ENCODE results near the gene RTEL1.
"Not testable (repeated sequence)": the region's sequence is repeated elsewhere in the genome, so short reads cannot be mapped to it uniquely, and the experiment has no call there.

Gene RTEL1

DNA sequence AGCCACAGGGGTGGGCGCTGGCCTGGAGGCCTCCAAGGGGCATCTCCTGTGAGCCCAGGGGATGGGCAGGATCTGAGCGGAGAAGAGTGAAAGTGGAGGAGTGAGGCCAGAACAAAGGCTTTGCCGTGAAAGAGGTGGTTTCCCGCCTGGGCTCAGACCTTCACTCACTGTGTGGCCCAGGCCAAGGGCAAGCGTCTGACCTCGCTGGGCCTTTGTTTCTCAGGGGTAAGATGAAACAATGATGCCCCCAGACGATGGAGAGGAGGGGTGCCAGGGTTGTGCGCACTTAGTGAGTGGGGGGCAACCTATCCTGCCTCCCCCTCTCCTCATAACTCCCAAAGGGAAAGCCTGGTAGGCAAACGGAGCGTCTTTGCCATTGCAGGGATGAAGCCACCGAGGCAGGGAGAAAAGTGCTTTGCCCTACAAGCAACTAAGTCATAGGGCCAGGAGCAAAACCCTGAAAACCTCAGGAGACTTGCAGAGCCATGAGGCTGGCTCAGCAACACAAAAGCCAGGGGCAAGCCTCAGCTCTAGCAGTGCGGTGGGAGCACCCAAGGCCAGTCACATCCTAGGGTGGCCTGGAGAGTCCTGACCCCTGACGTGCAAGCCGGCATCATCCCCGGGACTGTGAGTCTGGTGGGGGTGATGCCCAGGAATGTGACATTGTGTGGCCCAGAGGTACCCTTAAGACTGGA is 4.0 kb upstream of the RTEL1 start:
- peak overlapping the region; percentile 58 for H3K4me3 ChIP-seq (ENCODE audit: low read depth, low read length)
- no peak for DNase-seq (ENCODE audit: low read depth)
- TF ChIP-seq, protein P1, sequence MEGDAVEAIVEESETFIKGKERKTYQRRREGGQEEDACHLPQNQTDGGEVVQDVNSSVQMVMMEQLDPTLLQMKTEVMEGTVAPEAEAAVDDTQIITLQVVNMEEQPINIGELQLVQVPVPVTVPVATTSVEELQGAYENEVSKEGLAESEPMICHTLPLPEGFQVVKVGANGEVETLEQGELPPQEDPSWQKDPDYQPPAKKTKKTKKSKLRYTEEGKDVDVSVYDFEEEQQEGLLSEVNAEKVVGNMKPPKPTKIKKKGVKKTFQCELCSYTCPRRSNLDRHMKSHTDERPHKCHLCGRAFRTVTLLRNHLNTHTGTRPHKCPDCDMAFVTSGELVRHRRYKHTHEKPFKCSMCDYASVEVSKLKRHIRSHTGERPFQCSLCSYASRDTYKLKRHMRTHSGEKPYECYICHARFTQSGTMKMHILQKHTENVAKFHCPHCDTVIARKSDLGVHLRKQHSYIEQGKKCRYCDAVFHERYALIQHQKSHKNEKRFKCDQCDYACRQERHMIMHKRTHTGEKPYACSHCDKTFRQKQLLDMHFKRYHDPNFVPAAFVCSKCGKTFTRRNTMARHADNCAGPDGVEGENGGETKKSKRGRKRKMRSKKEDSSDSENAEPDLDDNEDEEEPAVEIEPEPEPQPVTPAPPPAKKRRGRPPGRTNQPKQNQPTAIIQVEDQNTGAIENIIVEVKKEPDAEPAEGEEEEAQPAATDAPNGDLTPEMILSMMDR (conservative IDR thresholded peaks at IDR 0.05; ENCODE audit: low read depth, low read length), result no peak

DNA sequence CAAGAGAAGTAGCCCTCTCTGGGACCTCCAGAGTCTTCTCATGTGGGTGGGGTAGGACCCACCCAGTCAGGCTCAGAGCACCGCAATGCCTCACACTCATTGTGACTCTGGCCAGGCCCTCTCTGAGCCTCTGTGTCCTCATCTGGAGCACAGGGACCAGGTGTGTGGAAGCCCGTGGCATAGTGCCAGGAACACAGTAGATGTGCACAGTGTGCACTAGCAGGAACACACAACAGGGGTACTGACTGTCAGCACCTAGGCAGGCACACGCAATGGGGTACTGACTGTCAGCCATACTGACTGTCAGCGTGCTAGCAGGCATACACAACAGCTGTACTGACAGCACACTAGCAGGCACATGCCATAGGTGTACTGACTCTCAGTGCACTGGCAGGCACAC is 2.9 kb upstream of the RTEL1 start:
- H3K4me3 ChIP-seq (ENCODE audit: low read depth, low read length), result no peak overlapping the region
- TF ChIP-seq, protein P1 (conservative IDR thresholded peaks at IDR 0.05; ENCODE audit: low read depth, low read length), result no peak
- no peak for DNase-seq (ENCODE audit: low read depth)

DNA sequence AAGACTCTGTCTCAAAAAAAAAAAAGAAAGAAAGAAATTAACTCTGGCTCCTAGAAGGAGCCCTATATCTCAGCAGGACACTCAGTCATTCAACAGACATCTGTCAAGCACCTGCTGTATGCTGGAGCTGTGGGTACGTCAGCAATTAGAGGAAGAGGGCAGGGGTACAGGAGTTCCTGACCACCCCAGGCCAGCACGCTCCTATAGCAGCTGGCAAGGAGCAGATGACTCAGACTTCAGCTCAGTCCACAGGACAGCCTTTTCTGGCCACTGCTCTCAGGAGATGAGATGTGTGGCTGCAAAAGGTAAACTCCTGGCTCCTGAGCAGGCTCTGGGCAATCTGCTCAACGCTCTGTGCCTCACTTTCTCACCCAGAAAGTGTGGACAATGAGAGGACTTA is 1.7 kb upstream of the RTEL1 start:
- DNase-seq (ENCODE audit: low read depth), result no peak
- H3K4me3 ChIP-seq (ENCODE audit: low read depth, low read length), result no peak overlapping the region
- TF ChIP-seq, protein P1 (conservative IDR thresholded peaks at IDR 0.05; ENCODE audit: low read depth, low read length), result no peak

DNA sequence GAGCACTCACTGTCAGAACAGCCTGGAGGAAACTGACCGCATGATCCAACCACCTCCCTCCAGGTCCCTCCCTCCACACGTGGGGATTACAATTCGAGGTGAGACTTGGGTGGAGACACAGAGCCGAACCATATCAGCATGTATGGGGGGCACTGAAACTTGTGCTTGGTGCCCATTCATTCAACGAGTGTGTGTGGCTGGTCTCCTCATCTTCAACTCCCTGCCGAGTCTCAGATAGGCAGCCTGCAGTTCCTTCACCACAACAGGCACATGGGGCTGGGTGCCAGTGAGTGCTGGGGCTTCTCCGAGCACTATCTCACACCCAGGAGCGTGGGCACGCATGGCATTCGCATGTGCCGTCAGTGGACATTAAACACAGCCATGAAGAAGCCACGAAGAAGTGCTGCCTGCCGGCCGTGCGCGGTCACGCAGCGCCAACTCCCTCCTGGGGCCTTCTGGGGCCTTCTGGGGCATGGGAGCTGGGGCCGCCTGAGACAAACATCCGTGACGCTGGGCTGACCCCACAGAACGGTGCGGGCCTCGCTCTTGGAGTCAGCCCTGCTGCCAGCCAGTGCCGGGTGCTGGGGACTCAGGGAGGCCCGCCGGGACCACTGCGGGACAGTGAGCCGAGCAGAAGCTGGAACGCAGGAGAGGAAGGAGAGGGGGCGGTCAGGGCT is 714 bp upstream of the RTEL1 start:
- DNase-seq (ENCODE audit: low read depth), result no peak
- TF ChIP-seq, protein P1 (conservative IDR thresholded peaks at IDR 0.05; ENCODE audit: low read depth, low read length), result no peak
- peak overlapping the region; percentile 96 for H3K4me3 ChIP-seq (ENCODE audit: low read depth, low read length)

DNA sequence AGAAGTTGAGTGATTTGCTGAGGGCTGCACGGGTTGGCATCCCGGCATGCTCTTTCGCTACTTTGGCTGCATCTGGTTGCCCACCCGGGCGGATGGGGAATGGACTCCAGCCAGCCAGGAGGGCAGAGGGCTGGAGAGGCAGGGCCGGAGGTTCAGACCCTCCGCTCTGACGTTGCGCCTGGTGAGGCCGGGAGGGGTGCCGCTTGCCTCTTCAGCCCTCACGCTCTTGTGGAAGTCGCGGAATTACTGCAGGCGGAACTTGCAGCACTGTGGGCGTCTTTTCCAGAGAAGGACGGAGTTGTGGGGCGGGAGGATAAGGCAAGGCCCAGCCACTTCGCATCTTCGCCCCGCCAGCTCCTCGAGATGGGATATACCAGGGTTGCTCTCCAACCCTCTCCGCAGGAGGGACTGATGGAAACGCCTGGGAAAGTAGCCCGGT is 656 bp downstream of the RTEL1 start:
- DNase-seq (ENCODE audit: low read depth), result peak; percentile 65
- TF ChIP-seq, protein P1 (conservative IDR thresholded peaks at IDR 0.05; ENCODE audit: low read depth, low read length), result no peak

DNA sequence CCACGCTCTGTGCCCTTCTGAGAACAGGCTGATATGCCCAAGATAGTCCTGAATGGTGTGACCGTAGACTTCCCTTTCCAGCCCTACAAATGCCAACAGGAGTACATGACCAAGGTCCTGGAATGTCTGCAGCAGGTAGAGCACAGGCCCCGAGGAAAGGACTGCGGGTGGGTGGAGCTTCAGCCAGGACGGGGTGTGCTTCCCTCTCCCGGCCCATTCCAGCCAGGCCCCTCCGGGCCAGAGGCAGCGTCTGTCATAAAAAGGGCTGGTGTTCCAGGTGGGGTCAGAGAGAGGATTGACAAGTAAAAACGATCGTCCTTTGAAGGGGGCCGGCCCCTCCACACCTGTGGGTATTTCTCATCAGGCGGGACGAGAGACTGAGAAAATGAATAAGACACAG is 1.3 kb downstream of the RTEL1 start:
- TF ChIP-seq, protein P1 (conservative IDR thresholded peaks at IDR 0.05; ENCODE audit: low read depth, low read length), result no peak
- no peak for DNase-seq (ENCODE audit: low read depth)
- peak overlapping the region; percentile 96 for H3K4me3 ChIP-seq (ENCODE audit: low read depth, low read length)

More for the DNA sequence above, 656 bp downstream of the RTEL1 start:
- peak overlapping the region; percentile 96 for H3K4me3 ChIP-seq (ENCODE audit: low read depth, low read length)

DNA sequence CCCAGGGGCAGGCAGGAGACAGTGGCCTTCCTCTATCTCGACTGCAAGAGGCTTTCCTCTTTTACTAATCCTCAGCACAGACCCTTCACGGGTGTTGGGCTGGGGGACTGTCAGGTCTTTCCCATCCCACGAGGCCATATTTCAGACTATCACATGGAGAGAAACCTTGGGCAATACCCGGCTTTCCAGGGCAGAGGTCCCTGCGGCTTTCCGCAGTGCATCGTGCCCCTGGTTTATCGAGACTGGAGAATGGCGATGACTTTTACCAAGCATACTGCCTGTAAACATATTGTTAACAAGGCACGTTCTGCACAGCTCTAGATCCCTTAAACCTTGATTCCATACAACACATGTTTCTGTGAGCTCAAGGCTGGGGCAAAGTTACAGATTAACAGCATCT is 2.1 kb downstream of the RTEL1 start:
- DNase-seq (ENCODE audit: low read depth); H3K4me3 ChIP-seq (ENCODE audit: low read depth, low read length): not testable (repeated sequence)

Data from choroid plexus epithelial cell (primary cell).